ENCODE measurements around the gene HADHB. TPM values are rescaled to one million over a fixed set of nuclear protein-coding genes. Genes with fewer than 3 reads are reported as not detected.

The HADHB gene
- total RNA-seq = 108 and 114 TPM in 2 replicates

DNA sequence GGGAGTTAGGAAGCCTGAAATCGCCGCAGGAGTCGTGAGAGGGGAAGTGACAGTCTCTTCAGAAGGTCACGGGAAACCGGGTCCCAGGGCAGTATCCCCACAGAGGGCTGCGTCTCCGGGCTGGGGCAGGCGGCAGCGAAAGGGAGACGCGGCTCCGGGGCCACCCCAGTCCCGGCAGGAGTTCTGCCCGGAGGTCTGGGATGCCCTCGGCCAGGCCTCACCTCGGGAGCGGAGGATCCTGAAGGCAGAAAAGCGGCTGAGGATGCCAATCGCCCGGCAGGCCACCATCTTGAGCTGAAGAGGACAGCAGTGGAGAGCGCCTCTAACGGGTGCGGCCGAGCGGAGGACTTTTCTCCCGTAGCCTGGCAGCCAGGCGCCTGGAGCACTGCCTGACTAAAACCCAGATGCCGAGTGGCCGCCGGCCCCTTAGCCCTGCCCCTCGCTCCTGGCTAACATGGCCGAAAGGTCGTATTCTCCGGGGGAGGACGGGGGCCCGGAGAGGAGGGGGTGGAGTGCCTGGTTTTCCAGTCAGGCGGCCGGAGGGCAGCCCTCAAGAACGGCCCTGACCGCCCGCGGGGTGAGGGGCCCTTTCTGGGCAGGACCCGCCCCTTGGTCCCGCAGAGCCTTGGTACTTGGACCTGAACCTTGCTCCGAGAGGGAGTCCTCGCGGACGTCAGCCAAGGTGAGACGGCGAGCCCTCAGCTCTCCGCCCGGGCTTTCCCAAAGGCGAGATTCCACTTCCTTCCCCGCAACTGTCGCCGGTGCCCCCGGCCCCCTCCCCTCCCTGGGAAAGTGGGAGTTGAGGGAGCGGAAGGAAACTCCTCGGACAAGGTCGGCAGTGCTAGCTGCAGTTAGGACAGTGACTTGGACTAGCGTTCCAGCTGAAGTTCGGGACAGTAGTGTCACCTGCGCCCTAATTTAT lies at the start of gene HADHB, which contains the start of gene HADHA:
TSS of gene HADHB (plus strand) at position 631 of the 922 bp plus-strand sequence. CDS start 9,316 bp downstream, outside the sequence.
TSS of gene HADHA (minus strand) at position 324 of the 922 bp plus-strand sequence. CDS start at position 288, 36 bp downstream.

Other genes starting within 250 kb of the HADHB start
- 94.6 and 105 TPM in 2 replicates for gene RAB10, start 210.9 kb upstream of the HADHB start, total RNA-seq
- gene GAREM2, start 71.9 kb upstream of the HADHB start, total RNA-seq = 5.3 and 6.0 TPM in 2 replicates
- gene HADHA, start 307 bp upstream of the HADHB start, total RNA-seq = 116 and 132 TPM in 2 replicates
- gene SELENOI, start 101.2 kb downstream of the HADHB start, total RNA-seq = 6.3 and 11.0 TPM in 2 replicates
- not detected in 2 replicates for gene ADGRF3, start 101.8 kb downstream of the HADHB start, total RNA-seq
- not detected in 2 replicates for gene DRC1, start 157.0 kb downstream of the HADHB start, total RNA-seq
- 0.81 TPM in 1 of 2 replicates, not detected in the other for gene OTOF, start 233.2 kb downstream of the HADHB start, total RNA-seq